Measurements from ENCODE around the gene SLC25A1. TPM values are rescaled to one million over a fixed set of nuclear protein-coding genes. Genes with fewer than 3 reads are reported as not detected.

SLC25A1 gene
- total and polyA plus RNA-seq, 2 of the 8 experiments (the other 6 are each of a cell fraction or from before 2014, with no cell fraction given): 110 to 148 TPM

GRCh38 chr22:19223110-19223509, 44.6 kb upstream of the SLC25A1 start:
- 93% methylated on average over 9 of the region's 9 CpGs; no CpG with 5 or more reads in 1 of the 2 experiments for WGBS, 2 experiments (ENCODE audit: extremely low coverage in 1 of 2, insufficient coverage in 1 of 2, insufficient read length in 1 of 2, insufficient replicate concordance in 2 of 2, low coverage in 1 of 2, low lambda C conversion rate in 2 of 2, missing lambda C conversion rate in 1 of 2)
- Histone ChIP-seq H3K36me3 (ENCODE audit: control insufficient read depth in 2 of 4, insufficient read depth in 4 of 4, low read length in 3 of 4) (peaks cover 0 to 40% (median 21%) of the 10 kb centered on the region in 4 experiments; a peak in 6 of 8 replicates), H2BK12ac (ENCODE audit: low read depth, low read length) (no peak overlapping the region), H4K20me1 (replicated peaks in 1 of 2; ENCODE audit: control insufficient read depth in 1 of 2, insufficient read depth in 2 of 2, low read length in 2 of 2) (no peaks in the 10 kb centered on the region), H3K79me2 (ENCODE audit: control insufficient read depth in 1 of 2, insufficient read depth in 2 of 2, low read length in 2 of 2) (no peaks in the 10 kb centered on the region), H4K91ac (replicated peaks; ENCODE audit: insufficient read length, low read length) (no peak overlapping the region), H2BK5ac (ENCODE audit: low read depth, low read length) (no peak overlapping the region), H3K18ac (ENCODE audit: extremely low read depth, low read length) (no peak overlapping the region), H3K56ac (replicated peaks; ENCODE audit: insufficient read length, low read depth, low read length) (no peak overlapping the region), H3K4ac (replicated peaks; ENCODE audit: insufficient read length, low read depth, low read length) (no peak overlapping the region), H3K27me3 (replicated peaks in 1 of 4; ENCODE audit: control insufficient read depth in 3 of 4, extremely low read depth in 1 of 4, insufficient read depth in 3 of 4, low read length in 3 of 4) (no peaks in the 10 kb centered on the region), H3K4me2 (ENCODE audit: insufficient read depth in 1 of 2, low read depth in 2 of 2, low read length in 2 of 2) (no peak overlapping the region), H2AK5ac (ENCODE audit: low read depth, low read length) (no peak overlapping the region), H4K8ac (ENCODE audit: extremely low read depth, insufficient read depth, low read length) (no peak overlapping the region), H3K9ac (replicated peaks in 1 of 4; ENCODE audit: extremely low read depth in 1 of 4, low read depth in 3 of 4, low read length in 3 of 4) (no peak overlapping the region), H3K14ac (ENCODE audit: insufficient read length) (no peak overlapping the region), H3K4me1 (replicated peaks in 1 of 4; ENCODE audit: control insufficient read depth in 3 of 4, insufficient read depth in 4 of 4, low read length in 3 of 4) (peaks cover 1 to 6% (median 5%) of the 10 kb centered on the region in 4 experiments; a peak in 3 of 7 replicates), H2BK20ac (ENCODE audit: low read length) (no peak overlapping the region), H2BK15ac (ENCODE audit: low read length) (no peak overlapping the region), H2BK120ac (replicated peaks; ENCODE audit: low read depth, low read length) (no peak overlapping the region), H4K5ac (ENCODE audit: insufficient read length, low read depth, low read length) (no peak overlapping the region), H3K79me1 (ENCODE audit: low read depth, low read length) (no peaks in the 10 kb centered on the region), H3K23me2 (ENCODE audit: low read depth, low read length) (no peaks in the 10 kb centered on the region), H3K4me3 (ENCODE audit: extremely low read depth in 1 of 4, insufficient read depth in 2 of 4, low read depth in 3 of 4, low read length in 4 of 4) (no peak overlapping the region), H3K9me3 (ENCODE audit: insufficient read depth in 2 of 2, low read depth in 1 of 2, low read length in 1 of 2) (no peaks in the 10 kb centered on the region), H3K27ac (ENCODE audit: low read depth, low read length) (no peak overlapping the region), H2AFZ (ENCODE audit: low read length) (no peak overlapping the region), H3K23ac (ENCODE audit: insufficient read length) (no peak overlapping the region)
- DNase-seq (ENCODE audit: low read depth in 1 of 2, low spot score in 2 of 2) (no peak), FAIRE-seq (no peak)
- ChIA-PET CTCF (ENCODE audit: partially characterized antibody) (interaction anchor here (0.6 to 1.8 kb wide), 4 partner anchors 9 to 113 kb away, joined by 3 to 6 read pairs (median 4); no protein-coding TSS in a partner anchor), POLR2A (ENCODE audit: partially characterized antibody) (interaction anchor here (1.0 kb wide), 2 partner anchors 10 to 208 kb away, joined by 3 read pairs; partner anchors contain the start of gene HIRA)
- TF ChIP-seq SAP30 (IDR thresholded peaks at IDR 0.05; ENCODE audit: insufficient read depth, insufficient replicate concordance, low read length) (no peak), TEAD4 (IDR thresholded peaks at IDR 0.05; ENCODE audit: low read depth, low read length) (no peak), EZH2 (IDR thresholded peaks at IDR 0.05; ENCODE audit: low read depth, low read length, severe bottlenecking) (no peak), TBP (IDR thresholded peaks at IDR 0.05; ENCODE audit: low read depth, low read length) (no peak)

Data from H1 (cell line).